IPS-18a (cell line): ENCODE results near the gene CDKAL1.

ENCODE experiments used
- H3K27ac ChIP-seq: one replicate; pipeline ENCODE4 v1.5.1; 2013; ENCODE audit warnings: low read length
- H3K27me3 ChIP-seq: one replicate; pipeline ENCODE4 v1.6.1; 2013; ENCODE audit warnings: mild to moderate bottlenecking, low read length; ENCODE audit not compliant: control insufficient read depth, insufficient read depth
- H3K36me3 ChIP-seq: one replicate; pipeline ENCODE4 v1.6.1; 2013; ENCODE audit warnings: low read depth, low read length; ENCODE audit not compliant: control insufficient read depth
- H3K4me1 ChIP-seq: one replicate; pipeline ENCODE4 v1.6.1; 2013; ENCODE audit warnings: low read depth, low read length; ENCODE audit not compliant: control insufficient read depth
- H3K4me3 ChIP-seq: one replicate; pipeline ENCODE4 v1.5.1; 2013; ENCODE audit warnings: low read length
- H3K9ac ChIP-seq: one replicate; pipeline ENCODE4 v1.6.1; 2013; ENCODE audit warnings: mild to moderate bottlenecking, low read length, moderate library complexity
- H3K9me3 ChIP-seq: one replicate; pipeline ENCODE4 v1.6.1; 2013; ENCODE audit warnings: low read depth, low read length; ENCODE audit not compliant: control insufficient read depth

CDKAL1 gene

DNA sequence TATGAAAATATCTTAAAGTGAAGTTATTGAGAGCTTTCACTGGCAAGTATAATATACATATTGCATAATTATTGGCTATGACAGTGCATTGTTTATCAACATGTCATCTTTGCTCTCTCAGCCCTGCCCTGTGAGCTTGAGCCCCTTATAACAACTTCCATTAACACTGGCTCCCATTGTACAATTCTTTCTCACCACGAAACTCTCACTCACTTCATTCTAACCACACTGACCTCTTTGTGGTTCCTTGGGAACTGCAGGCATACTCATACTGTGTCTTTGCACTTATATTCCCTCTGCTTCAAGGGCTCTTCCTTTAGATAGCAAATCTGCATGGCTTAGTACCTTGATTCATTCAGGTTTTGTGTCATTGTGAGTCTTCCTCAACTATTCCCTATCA lies 411.8 kb downstream of the CDKAL1 start:
- H3K27ac ChIP-seq, result no peak overlapping the region
- no peaks in the 10 kb centered on the region for H3K27me3 ChIP-seq
- H3K4me1 ChIP-seq, result no peaks in the 10 kb centered on the region
- no peaks in the 10 kb centered on the region for H3K36me3 ChIP-seq
- H3K4me3 ChIP-seq, result no peak overlapping the region
- no peaks in the 10 kb centered on the region for H3K9me3 ChIP-seq
- no peak overlapping the region for H3K9ac ChIP-seq

DNA sequence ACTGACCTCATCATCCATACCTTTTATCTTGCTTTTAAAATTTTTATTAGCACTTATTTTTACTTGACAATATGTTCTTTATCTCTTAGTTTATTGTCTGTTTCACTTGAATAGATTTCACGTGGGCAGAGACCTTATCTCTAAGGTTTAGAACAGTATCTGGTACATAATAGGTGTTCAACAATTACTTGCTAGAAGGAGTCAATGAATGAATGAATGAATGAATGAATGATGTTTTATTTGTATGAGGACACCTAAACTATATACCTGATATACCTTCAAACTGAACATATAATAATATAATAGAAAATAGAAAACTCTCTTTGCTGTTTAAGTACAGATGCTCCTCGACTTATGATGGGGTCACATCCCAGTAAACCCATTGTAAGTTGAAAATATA lies 412.6 kb downstream of the CDKAL1 start:
- H3K27ac ChIP-seq, result no peak overlapping the region
- no peaks in the 10 kb centered on the region for H3K36me3 ChIP-seq
- no peaks in the 10 kb centered on the region for H3K9me3 ChIP-seq
- no peak overlapping the region for H3K9ac ChIP-seq
- H3K4me1 ChIP-seq, result no peaks in the 10 kb centered on the region
- no peak overlapping the region for H3K4me3 ChIP-seq
- no peaks in the 10 kb centered on the region for H3K27me3 ChIP-seq

DNA sequence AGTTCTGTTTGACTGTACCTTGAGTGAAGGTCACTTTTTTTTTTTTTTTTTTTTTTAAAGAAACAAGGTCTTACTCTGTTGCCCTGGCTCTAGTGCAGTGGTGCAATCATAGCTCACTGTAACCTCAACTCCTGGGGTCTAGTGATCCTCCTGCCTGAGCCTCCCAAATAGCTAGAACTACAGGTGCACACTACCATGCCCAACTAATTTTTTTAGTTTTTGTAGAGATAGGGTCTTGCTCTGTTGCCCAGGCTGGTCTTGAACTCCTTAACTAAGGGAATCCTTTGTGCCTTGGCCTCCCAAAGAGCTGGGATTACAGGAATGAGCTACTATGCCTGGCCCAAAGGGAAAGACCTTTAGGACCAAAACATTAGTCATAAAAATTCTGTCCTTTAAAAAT lies 413.7 kb downstream of the CDKAL1 start:
- no peak overlapping the region for H3K9ac ChIP-seq
- no peak overlapping the region for H3K27ac ChIP-seq
- H3K4me1 ChIP-seq, result peaks cover 8% of the 10 kb centered on the region
- no peak overlapping the region for H3K4me3 ChIP-seq
- no peaks in the 10 kb centered on the region for H3K36me3 ChIP-seq
- H3K9me3 ChIP-seq, result no peaks in the 10 kb centered on the region
- H3K27me3 ChIP-seq, result no peaks in the 10 kb centered on the region

DNA sequence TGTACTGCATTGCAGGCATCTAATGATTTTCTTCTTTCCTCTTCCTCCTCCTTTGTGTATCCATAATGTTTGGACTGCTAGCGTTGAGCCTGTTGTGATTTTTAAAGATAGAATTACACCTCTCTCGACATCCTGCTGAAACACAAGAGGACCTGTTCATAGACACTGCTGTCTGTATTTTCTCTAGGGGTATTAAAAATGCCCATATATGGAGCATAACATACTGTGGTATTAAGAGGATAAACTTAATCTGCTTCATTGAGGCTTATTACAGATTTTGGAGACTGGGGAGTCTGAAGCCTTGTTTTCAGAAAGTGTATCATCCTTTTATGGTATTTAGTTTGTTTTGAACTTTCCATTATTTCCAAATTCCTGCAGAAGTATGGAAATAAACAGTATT lies 414.3 kb downstream of the CDKAL1 start:
- Histone ChIP-seq H3K27me3 (no peaks in the 10 kb centered on the region), H3K4me3 (no peak overlapping the region), H3K4me1 (peaks cover 11% of the 10 kb centered on the region), H3K27ac (no peak overlapping the region), H3K36me3 (no peaks in the 10 kb centered on the region), H3K9me3 (no peaks in the 10 kb centered on the region), H3K9ac (no peak overlapping the region)

DNA sequence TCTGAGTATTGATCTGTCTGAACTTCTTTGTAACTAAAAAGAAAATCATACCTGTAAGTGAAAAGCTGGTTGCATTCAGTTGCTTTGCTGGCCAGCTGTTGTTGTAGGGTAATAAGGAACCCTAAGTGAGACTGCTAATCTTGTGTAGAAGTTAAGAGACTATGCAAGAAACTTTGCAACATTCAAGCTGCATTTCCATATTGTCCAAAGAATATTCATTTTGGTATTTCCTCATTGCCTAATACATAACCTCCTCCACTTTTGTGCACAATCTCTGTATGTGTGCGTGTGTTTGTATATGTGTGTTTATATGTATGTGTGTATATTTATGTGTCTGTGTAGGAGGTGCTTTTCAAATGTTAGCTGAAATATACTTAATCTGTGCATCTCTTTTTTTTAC lies 414.9 kb downstream of the CDKAL1 start:
- H3K27me3 ChIP-seq, result no peaks in the 10 kb centered on the region
- no peaks in the 10 kb centered on the region for H3K9me3 ChIP-seq
- H3K4me3 ChIP-seq, result no peak overlapping the region

DNA sequence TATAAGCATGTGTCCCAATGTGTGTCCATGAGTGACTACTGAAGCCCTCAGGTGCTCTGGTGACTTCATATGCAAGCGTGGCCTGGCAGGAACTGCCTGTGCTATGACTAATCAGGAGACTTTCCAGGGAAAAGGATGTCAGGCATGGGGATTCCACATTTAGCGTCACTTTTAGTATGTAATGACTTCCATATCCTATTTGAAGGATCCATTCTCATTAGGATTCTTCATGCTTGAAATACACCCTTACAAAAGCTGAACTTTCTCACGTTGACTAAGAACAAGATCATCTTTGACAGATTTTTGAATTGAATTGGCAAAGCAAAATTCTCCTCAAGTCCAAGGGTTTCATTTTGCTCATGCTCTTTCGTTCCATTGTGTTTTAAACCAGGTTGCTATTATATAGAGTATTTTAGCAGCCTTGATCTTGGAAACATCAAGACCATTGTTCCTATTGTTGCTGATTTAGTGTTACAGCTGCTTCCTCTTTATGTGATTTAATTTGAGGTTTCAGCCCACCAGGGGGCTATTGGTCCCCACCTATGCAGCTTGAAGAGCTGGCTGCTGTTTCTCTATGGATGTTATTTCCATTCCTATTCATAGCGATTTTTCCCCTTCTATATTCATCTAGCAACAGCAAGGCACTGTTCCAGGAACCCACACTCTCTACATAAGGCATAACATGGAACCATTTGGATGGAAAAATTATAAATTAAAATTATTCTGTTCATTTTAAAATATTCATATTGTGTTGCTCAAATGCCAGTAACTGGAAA lies 418.6 kb downstream of the CDKAL1 start:
- Histone ChIP-seq H3K27ac (no peak overlapping the region), H3K4me3 (no peak overlapping the region)

More for the DNA sequence above, 414.9 kb downstream of the CDKAL1 start:
- no peaks in the 10 kb centered on the region for H3K36me3 ChIP-seq
- no peak overlapping the region for H3K9ac ChIP-seq
- H3K27ac ChIP-seq, result no peak overlapping the region
- peaks cover 17% of the 10 kb centered on the region for H3K4me1 ChIP-seq

DNA sequence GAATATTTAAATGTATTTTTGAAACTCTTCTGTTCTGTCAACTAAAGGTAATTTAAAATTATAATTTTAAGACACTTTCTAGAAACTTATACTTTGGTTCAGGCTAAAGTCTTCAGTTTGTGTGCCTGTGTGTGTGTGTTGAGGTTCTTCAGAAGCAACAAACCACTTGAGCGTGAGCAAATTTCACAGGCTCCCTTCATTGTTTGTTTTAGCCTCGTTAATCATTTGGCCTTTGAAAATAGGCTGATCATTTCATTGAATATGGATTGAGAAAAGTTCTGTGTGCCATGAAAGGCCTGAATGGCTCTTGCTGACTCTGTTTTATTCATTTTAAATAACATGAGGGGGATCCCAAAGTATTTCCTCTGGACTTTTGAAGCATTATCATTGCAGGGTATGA lies 420.1 kb downstream of the CDKAL1 start:
- Histone ChIP-seq H3K27ac (no peak overlapping the region), H3K36me3 (no peaks in the 10 kb centered on the region), H3K9me3 (no peaks in the 10 kb centered on the region), H3K4me1 (peaks cover 38% of the 10 kb centered on the region), H3K4me3 (no peak overlapping the region), H3K27me3 (no peaks in the 10 kb centered on the region), H3K9ac (no peak overlapping the region)

More for the DNA sequence above, 418.6 kb downstream of the CDKAL1 start:
- Histone ChIP-seq H3K36me3 (no peaks in the 10 kb centered on the region), H3K27me3 (no peaks in the 10 kb centered on the region), H3K4me1 (peaks cover 38% of the 10 kb centered on the region), H3K9me3 (no peaks in the 10 kb centered on the region), H3K9ac (no peak overlapping the region)

DNA sequence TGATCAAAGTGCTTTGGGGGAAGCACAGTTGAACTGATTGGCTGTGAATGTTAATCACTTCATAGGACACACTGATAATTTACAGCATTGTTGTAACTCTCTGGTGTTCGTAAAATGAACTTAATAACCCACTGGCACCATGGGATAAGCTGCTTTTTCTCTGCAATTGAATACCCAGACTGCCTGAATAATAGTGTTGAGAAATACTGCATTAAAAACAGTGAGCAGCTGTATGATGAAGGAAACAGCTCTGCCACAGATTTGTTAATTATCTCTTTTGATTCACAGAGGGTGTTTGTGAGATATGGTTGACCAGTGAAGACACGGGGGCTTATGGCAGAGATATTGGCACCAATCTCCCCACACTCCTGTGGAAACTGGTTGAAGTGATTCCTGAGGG lies 420.9 kb downstream of the CDKAL1 start:
- Histone ChIP-seq H3K9me3 (no peaks in the 10 kb centered on the region), H3K4me3 (no peak overlapping the region), H3K4me1 (peaks cover 44% of the 10 kb centered on the region), H3K27ac (no peak overlapping the region), H3K27me3 (no peaks in the 10 kb centered on the region), H3K36me3 (no peaks in the 10 kb centered on the region), H3K9ac (no peak overlapping the region)

DNA sequence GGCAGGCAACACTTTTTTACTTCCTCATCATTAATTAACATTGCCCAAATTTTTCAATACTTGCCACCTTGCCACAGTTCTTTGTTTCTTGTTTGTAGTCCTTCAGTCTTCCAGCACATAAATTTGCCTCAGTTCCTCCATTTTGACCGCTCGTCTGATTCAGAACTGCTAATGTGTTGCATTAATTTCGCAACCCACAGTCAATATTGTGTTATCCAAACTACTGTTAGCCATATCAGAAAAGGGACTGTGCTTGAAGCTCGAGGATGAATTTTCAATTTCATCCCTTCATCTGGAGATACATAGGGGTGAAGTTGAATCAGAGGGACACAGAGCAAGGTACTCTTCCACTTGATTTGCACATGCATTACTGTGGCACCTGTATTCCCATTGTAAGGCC lies 421.5 kb downstream of the CDKAL1 start:
- Histone ChIP-seq H3K27me3 (no peaks in the 10 kb centered on the region), H3K9ac (no peak overlapping the region), H3K4me3 (no peak overlapping the region), H3K27ac (no peak overlapping the region), H3K36me3 (no peaks in the 10 kb centered on the region), H3K4me1 (peaks cover 47% of the 10 kb centered on the region), H3K9me3 (no peaks in the 10 kb centered on the region)

DNA sequence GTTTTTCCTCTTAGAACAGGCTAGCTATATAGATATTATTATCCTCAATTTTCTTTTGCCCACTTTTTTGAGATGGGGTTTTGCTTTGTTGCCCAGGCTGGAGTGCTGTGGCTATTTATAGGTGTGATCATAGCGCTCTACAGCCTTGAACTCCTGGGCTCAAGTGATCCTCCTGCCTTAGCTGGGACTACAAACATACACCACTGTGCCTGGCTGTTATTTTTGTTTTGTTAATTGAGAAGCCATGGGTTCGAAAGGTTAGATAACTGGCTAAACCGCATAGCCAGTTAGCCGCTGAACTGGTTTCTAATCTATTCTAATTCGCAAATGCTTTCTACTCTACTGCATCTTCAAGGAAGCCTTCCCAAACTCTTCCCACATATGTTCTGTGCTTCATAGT lies 425.8 kb downstream of the CDKAL1 start:
- H3K9ac ChIP-seq, result no peak overlapping the region

DNA sequence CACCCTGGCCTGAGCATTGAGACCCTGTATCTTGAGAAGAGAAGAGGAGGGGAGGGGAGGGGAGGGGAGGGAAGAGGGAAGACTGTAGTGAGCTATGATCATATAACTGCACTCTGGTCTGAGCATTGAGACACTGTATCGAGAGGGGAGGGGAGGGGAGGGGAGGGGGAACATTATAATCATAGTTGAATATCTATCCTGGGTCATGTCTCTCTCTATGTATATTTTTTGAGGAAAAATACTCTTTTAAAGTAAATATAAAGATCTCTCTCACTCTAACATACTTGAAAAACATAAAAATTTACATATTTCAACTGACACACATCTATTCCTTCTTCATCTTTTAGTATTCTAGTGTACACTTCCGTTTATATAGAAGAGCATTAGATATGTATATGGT lies 431.0 kb downstream of the CDKAL1 start:
- H3K9me3 ChIP-seq, result no peaks in the 10 kb centered on the region
- no peak overlapping the region for H3K9ac ChIP-seq
- H3K27ac ChIP-seq, result no peak overlapping the region
- no peaks in the 10 kb centered on the region for H3K27me3 ChIP-seq
- no peak overlapping the region for H3K4me3 ChIP-seq
- peaks cover 2% of the 10 kb centered on the region for H3K4me1 ChIP-seq
- H3K36me3 ChIP-seq, result no peaks in the 10 kb centered on the region

More for the DNA sequence above, 425.8 kb downstream of the CDKAL1 start:
- no peaks in the 10 kb centered on the region for H3K9me3 ChIP-seq
- H3K4me1 ChIP-seq, result peaks cover 20% of the 10 kb centered on the region
- no peaks in the 10 kb centered on the region for H3K36me3 ChIP-seq
- H3K4me3 ChIP-seq, result no peak overlapping the region
- H3K27ac ChIP-seq, result no peak overlapping the region
- no peaks in the 10 kb centered on the region for H3K27me3 ChIP-seq

DNA sequence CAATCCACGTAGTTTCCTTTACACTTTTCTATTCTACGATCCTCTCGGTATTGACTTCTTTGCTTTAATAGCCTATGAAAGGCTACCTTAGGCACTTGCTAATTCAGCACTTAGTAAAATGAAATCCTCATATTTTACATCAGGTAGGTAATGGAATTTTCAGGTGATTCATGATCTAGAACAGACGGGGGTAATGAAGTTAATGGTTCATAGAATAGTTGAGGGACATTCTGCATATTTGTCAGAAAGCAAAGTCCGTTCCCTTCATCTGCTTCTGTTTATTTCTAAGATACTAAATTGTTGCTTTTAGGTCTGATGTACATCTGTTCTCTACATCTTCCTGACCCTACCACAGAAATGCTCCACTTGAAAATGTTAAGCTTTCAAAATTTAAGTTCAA lies 431.7 kb downstream of the CDKAL1 start:
- Histone ChIP-seq H3K27ac (no peak overlapping the region), H3K9ac (no peak overlapping the region), H3K4me1 (no peaks in the 10 kb centered on the region), H3K36me3 (no peaks in the 10 kb centered on the region), H3K4me3 (no peak overlapping the region), H3K27me3 (no peaks in the 10 kb centered on the region), H3K9me3 (no peaks in the 10 kb centered on the region)
